Measurements from ENCODE around the gene PKIG.

PKIG gene

DNA sequence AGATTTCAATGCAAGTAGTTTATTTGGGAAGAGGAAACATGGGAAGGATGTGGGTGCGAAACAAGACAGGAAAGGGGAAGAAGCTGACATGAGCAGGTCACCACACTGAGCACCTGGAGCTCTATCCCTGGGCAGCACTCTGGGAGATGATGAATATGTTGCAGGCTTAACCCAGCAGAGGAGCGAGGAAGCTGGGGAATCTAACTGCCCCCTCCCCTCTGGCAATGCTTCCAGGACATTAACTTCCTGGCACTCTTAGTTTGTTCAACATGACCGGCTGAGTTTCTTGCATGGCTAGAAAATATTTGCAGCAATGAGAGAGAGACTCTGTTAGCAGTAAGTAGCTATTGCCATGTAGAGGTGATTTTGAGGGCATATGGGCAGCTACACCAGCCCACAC lies 74.1 kb downstream of the PKIG start:
- no peak for DNase-seq (ENCODE audit: low read depth in 2 of 3, low spot score in 2 of 3)

DNA sequence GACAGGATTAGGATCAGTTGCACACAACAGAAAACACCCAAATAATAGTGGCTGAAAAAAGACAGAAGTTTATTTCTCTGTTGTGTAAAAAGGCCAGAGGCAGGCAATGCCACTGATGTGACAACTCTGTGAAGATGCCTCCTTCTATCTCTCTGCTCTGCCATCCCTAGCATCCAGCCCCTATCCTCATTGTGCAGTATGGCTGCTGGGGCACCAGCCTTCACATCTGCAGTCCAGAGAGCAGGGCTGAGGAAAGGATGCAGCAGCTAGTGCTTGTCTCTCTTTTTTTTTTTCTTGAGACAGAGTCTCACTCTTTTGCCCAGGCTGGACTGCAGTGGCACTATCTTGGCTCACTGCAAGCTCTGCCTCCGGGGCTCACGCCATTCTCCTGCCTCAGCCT lies 75.5 kb downstream of the PKIG start:
- DNase-seq (ENCODE audit: low read depth in 2 of 3, low spot score in 2 of 3), result no peak

DNA sequence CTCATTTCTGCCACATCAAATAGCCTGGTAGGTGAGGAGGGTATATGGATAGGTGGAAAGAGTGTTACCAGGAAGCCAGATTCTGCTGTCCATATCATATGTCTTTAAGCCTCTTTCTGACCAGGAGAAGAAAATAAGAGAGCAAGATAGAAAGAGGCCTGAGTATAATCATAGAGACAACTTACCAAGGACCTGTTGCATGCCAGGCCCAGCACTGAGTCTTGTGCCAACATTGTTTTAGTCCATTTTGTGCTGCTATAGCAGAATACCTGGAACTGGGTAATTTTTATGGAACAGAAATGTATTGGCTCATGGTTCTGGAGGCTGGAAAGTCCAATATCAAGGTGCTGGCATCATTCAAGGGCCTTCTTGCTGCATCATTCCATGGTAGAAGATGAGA lies 76.4 kb downstream of the PKIG start:
- DNase-seq (ENCODE audit: low read depth in 2 of 3, low spot score in 2 of 3), result no peak

DNA sequence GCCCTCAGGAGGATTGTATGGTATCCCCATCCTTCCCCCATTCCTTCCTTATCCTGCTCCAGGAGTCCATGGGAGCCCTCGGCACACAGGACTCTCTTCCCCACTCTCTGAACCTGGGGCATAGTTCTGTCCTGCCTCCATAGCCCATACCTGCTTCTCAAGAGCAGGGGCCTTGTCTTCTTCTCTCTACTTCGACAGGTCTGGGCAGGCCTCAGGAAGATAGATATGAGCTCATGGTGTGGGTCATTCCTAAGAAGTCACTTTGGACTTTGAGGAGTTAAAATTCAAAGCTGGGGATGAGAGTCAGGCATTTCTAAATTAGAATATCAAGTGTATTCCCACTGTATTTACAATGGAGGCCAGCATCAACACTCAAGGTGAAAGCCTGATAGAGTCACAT lies 77.6 kb downstream of the PKIG start:
- DNase-seq (ENCODE audit: low read depth in 2 of 3, low spot score in 2 of 3), result no peak

DNA sequence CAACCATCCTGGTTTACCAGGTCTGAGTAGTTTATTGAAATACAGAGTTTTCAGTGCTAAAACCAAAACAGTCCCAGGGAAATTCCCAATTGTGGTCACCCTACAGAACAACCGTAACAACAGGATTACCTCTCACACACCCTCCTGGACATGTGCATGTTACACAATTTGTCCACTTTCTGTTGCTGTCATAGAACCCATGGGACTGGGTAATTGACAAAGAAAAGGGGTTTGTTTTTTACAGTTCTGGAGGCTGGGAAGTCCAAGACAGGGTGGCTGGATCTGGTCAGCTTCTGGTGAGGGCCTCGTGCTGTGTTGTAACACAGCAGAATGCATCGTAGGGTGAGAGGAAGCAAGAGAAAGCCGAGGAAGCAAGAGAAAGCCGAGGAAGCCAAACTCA lies 78.2 kb downstream of the PKIG start:
- DNase-seq (ENCODE audit: low read depth in 2 of 3, low spot score in 2 of 3), result no peak

DNA sequence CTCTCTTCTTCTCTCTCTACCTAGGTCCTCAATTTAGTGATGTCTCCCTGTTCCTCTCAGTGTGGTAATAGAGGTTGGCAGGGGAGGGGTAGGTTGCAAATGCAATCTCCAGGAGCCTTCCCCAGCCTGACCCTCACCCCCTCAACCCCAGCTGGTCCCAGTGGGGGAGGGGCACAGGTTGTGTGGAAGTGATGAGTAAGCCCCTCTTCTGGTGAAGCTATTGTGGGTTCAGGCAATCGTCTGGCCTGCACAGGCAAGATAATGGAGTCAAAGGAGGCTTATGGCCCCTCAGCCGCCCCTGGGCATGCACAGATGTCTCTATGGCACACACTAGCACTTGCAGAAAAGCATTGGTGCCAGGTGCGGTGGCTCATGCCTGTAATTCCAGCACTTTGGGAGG lies 79.9 kb downstream of the PKIG start:
- DNase-seq (ENCODE audit: low read depth in 2 of 3, low spot score in 2 of 3), result no peak

DNA sequence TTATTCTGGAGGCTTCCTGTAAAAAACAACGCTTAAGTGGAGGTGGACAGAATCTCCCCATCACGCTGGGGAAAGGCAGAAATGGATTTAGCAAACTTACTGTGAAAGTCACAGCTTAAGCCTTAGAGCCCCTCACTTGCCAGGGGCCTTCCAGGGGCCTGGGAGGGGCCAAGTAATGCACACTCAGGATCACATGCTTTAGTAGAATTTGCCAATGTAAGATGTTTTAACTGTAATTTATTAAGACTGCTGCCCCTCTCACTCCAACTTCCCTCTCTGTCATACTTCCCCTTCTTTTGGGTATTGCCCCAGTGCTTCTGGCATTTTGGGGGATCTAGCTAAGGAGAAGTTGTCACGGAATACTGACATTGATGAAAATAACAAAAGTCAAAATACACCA lies 81.8 kb downstream of the PKIG start:
- no peak for DNase-seq (ENCODE audit: low read depth in 2 of 3, low spot score in 2 of 3)

DNA sequence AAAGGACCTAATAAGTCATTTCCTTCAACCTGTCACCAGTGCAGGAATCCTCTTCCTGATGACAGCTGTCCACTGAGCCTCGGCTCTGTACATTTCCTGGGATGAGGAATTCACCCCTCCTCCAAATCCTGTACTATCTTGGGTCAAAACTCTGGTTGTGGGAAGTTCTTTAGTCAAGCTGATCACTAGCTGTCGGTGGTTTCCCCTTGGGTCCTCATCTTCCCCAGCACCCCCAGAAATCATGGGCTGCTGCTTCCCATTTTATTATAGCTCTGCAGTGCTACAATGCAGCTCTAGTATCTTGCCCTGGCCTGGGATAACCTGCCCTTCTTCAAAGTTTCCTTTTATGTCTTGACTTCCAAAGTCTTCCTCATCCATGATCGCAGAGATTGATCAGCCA lies 83.7 kb downstream of the PKIG start:
- no peak for DNase-seq (ENCODE audit: low read depth in 2 of 3, low spot score in 2 of 3)

Data from activated CD8-positive, alpha-beta memory T cell treated with anti-CD3 and anti-CD28 coated beads for 48 hours (primary cell).